ENCODE results near the gene NCKAP5L.

GRCh38 chr12:49868952-49869815 is 41.0 kb upstream of the NCKAP5L start:
- TF ChIP-seq POLR2AphosphoS5 (IDR thresholded peaks at IDR 0.05) (peak; percentile 54 to 67), CTCF (IDR thresholded peaks at IDR 0.05) (no peak), POLR2A (IDR thresholded peaks at IDR 0.05; ENCODE audit: low read depth) (no peak)

All from esophagus muscularis mucosa (tissue), 3 donors.